Measurements from ENCODE around the gene TMA16. TPM values are rescaled to one million over a fixed set of nuclear protein-coding genes. Genes with fewer than 3 reads are reported as not detected.

Gene TMA16
- total RNA-seq, 1 donor from 2014 or later = 19.0 TPM

- TF ChIP-seq CTCF (IDR thresholded peaks at IDR 0.05; ENCODE audit: unreplicated experiment) = no peak
- DNase-seq (ENCODE audit: low spot score) = no peak
Observed at GRCh38 chr4:163540448-163540847, 46.0 kb downstream of the TMA16 start.

GRCh38 chr4:163540977-163541376 is 46.5 kb downstream of the TMA16 start:
- H3K27ac Mint-ChIP-seq (ENCODE audit: unreplicated experiment) = no peak overlapping the region
- no peaks in the 10 kb centered on the region for H3K9me3 Mint-ChIP-seq (ENCODE audit: unreplicated experiment)
- TF ChIP-seq CTCF (IDR thresholded peaks at IDR 0.05; ENCODE audit: unreplicated experiment) = no peak

More at GRCh38 chr4:163540448-163540847, 46.0 kb downstream of the TMA16 start:
- H3K27me3 Mint-ChIP-seq (ENCODE audit: unreplicated experiment) = no peaks in the 10 kb centered on the region
- no peak overlapping the region for H3K4me3 Mint-ChIP-seq (ENCODE audit: unreplicated experiment)
- no peaks in the 10 kb centered on the region for H3K9me3 Mint-ChIP-seq (ENCODE audit: unreplicated experiment)
- H3K27ac Mint-ChIP-seq (ENCODE audit: unreplicated experiment) = no peak overlapping the region
- no peaks in the 10 kb centered on the region for H3K36me3 Mint-ChIP-seq (ENCODE audit: low read depth, unreplicated experiment)
- peaks cover 4% of the 10 kb centered on the region for H3K4me1 Mint-ChIP-seq (ENCODE audit: unreplicated experiment)

GRCh38 chr4:163542275-163542674 is 47.8 kb downstream of the TMA16 start:
- Mint-ChIP-seq H3K4me1 (ENCODE audit: unreplicated experiment) (no peaks in the 10 kb centered on the region), H3K27me3 (ENCODE audit: unreplicated experiment) (no peaks in the 10 kb centered on the region), H3K9me3 (ENCODE audit: unreplicated experiment) (no peaks in the 10 kb centered on the region), H3K4me3 (ENCODE audit: unreplicated experiment) (no peak overlapping the region), H3K27ac (ENCODE audit: unreplicated experiment) (no peak overlapping the region), H3K36me3 (ENCODE audit: low read depth, unreplicated experiment) (no peaks in the 10 kb centered on the region)
- no peak for TF ChIP-seq CTCF (IDR thresholded peaks at IDR 0.05; ENCODE audit: unreplicated experiment)
- DNase-seq (ENCODE audit: low spot score) = no peak

More at GRCh38 chr4:163540977-163541376, 46.5 kb downstream of the TMA16 start:
- DNase-seq (ENCODE audit: low spot score) = no peak
- H3K36me3 Mint-ChIP-seq (ENCODE audit: low read depth, unreplicated experiment) = no peaks in the 10 kb centered on the region
- H3K4me1 Mint-ChIP-seq (ENCODE audit: unreplicated experiment) = peaks cover 4% of the 10 kb centered on the region
- H3K27me3 Mint-ChIP-seq (ENCODE audit: unreplicated experiment) = no peaks in the 10 kb centered on the region
- no peak overlapping the region for H3K4me3 Mint-ChIP-seq (ENCODE audit: unreplicated experiment)

- H3K4me1 Mint-ChIP-seq (ENCODE audit: unreplicated experiment) = no peaks in the 10 kb centered on the region
- peak; percentile 73 for DNase-seq (ENCODE audit: low spot score)
Observed at GRCh38 chr4:163544407-163545038, 50.0 kb downstream of the TMA16 start.

More at GRCh38 chr4:163544407-163545038, 50.0 kb downstream of the TMA16 start:
- Mint-ChIP-seq H3K9me3 (ENCODE audit: unreplicated experiment) (no peaks in the 10 kb centered on the region), H3K4me3 (ENCODE audit: unreplicated experiment) (no peak overlapping the region), H3K36me3 (ENCODE audit: low read depth, unreplicated experiment) (no peaks in the 10 kb centered on the region), H3K27me3 (ENCODE audit: unreplicated experiment) (peaks cover 2% of the 10 kb centered on the region), H3K27ac (ENCODE audit: unreplicated experiment) (no peak overlapping the region)
- TF ChIP-seq CTCF (IDR thresholded peaks at IDR 0.05; ENCODE audit: unreplicated experiment) = peak; percentile 82

All from endothelial cell (in vitro differentiated cells).